ENCODE measurements around the gene NDUFS2.

- TF ChIP-seq CTCF (conservative IDR thresholded peaks at IDR 0.05; ENCODE audit: low read length) (no peak), EZH2phosphoT487 (IDR thresholded peaks at IDR 0.05; ENCODE audit: borderline replicate concordance) (no peak)
These were observed 14.9 kb upstream of the NDUFS2 start for GRCh38 chr1:161187311-161187710.
